ENCODE data around the gene DNALI1.
"Not testable (repeated sequence)": the region's sequence is repeated elsewhere in the genome, so short reads cannot be mapped to it uniquely, and the experiment has no call there.

DNALI1 gene
- 0 to 0.12 (median 0) reads per million in 4 donors for total RNA-seq

- DNase-seq, result peak in 2 of 5 donors; percentile 4 to 34
These were observed at the start of gene DNALI1 for GRCh38 chr1:37556712-37557196. Gene DNALI1, plus strand, starts transcription at chr1:37556940. Its CDS starts 55 bp downstream, at chr1:37556995.

DNA sequence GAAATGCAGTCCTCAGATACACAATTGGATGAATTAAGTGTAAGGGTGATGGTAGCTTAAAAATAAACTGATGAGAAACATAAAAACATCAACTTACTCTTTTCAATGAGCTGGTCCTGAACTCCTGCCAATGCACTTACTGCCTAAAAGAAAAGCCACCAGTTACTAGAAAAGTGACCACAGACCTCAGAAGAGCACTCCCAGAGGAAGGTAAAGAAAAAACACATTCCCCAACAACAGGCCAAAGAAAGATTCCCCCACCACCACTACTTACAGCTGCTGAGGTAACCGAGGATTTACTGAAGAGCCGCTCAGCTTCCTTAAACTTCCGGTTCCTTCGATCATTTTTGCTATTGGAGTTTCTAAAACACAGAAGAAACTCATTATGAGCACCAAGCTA lies 47.6 kb upstream of the DNALI1 start:
- DNase-seq, result no peak

GRCh38 chr1:37513795-37514349 lies 42.9 kb upstream of the DNALI1 start:
- peak; percentile 13 to 35 (median 30) for DNase-seq

- peak; percentile 74 to 87 (median 78) for DNase-seq
These were observed 42.2 kb upstream of the DNALI1 start, which contains the start of gene MEAF6 for GRCh38 chr1:37514350-37515184. Gene MEAF6, minus strand, starts transcription at chr1:37514766. Its CDS starts 20 bp downstream, at chr1:37514746.

- no peak for DNase-seq
These were observed 41.3 kb upstream of the DNALI1 start for GRCh38 chr1:37515185-37516034.

DNA sequence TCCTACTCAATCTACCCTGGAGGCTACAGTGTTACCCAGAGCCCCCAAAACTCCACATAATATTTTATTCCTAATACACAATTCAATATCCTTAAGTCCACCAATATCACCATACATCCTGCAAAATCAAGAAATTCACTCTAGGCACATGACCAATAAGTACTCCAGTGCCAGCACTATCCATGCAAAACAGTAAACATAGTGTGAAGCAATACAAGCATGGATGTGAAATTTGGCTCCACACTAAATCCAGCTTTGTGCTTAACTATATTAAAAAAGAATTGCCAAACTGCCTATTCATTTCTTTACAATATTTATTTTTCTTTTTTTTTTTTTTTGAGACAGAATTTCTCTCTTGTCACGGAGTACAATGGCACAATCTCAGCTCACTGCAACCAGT lies 39.2 kb upstream of the DNALI1 start:
- DNase-seq, result no peak

GRCh38 chr1:37518241-37518640 lies 38.5 kb upstream of the DNALI1 start:
- not testable (repeated sequence) for DNase-seq

GRCh38 chr1:37518929-37519328 lies 37.8 kb upstream of the DNALI1 start:
- peak in 4 of 5 donors; percentile 12 to 53 (median 20) for DNase-seq

DNA sequence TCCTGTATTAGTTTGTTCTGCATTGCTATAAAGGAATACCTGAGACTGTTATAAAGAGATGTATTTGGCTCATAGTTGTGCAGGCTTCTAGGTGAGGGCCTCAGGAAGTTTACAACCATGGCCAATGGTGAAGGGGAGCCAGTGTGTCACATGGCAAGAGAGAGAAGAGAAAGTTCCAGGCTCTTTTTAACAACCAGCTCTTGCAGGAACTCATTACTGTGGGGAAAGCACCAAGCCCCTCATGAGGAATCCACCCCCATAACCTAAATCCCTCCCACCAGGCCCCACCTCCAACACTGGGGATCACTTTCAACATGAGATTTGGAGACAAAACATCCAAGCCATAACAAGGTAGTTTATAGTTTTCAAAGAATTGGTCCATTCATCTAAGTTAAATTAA lies 37.1 kb upstream of the DNALI1 start:
- DNase-seq, result no peak

- not testable (repeated sequence) for DNase-seq
These were observed 26.9 kb upstream of the DNALI1 start for GRCh38 chr1:37529888-37530287.

DNA sequence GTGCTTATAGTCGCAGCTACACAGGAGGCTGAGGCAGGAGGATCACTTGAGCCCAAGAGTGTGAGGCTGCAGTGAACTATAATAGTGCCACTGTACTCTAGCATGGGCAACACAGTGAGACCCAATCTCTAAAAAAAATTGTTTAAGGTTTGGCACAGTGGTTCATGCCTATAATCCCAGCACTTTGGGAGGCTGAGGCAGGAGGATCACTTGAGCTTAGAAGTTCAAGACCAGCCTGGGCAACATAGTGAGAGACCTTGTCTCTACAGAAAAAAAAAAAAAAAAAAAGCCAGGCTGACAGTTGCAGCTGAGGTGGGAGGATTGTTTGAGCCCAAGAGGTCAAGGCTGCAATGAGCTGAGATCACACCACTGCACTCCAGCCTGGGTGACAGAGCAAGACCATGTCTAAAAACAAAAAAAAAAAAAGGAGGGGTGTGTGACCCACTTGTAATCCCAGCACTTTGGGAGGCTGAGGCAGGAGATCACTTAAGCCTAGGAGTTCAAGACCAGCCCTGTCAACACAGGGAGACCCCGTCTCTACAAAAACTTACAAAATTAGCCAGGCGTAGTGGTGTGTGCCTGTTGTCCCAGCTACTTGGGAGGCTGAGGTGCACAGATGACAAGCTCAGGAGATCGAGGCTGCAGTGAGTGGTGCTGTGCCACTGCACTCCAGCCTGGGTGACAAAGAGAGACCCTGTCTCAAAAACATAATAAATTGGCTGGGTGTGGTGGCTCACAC lies 24.2 kb upstream of the DNALI1 start:
- not testable (repeated sequence) for DNase-seq

GRCh38 chr1:37533317-37534093 lies 23.2 kb upstream of the DNALI1 start:
- DNase-seq, result no peak

DNA sequence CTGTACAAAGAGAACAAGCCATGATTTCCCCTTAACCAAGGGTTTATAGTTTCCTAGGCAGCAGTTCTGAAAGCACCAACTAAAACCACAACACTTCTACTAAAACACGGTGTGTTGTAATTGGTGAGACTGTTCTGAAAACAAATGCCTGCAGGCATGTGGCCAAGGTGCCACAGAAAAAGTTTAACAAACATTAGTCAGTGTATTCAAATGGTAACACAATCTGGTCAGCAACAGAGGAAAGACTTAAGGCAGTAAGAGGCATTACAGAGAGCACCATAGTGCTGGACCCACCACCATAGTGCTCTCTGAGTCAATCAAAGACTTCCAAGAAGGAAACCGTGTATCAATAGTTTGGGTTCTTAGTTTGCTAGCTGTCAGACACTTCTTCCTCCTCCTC lies 19.4 kb upstream of the DNALI1 start:
- DNase-seq, result peak in 1 of 5 donors; percentile 17

- DNase-seq, result not testable (repeated sequence)
These were observed 17.6 kb upstream of the DNALI1 start for GRCh38 chr1:37539154-37539553.

GRCh38 chr1:37540036-37540785 lies 16.5 kb upstream of the DNALI1 start:
- no peak for DNase-seq

- no peak for DNase-seq
These were observed 12.2 kb upstream of the DNALI1 start for GRCh38 chr1:37544530-37544929.

- no peak for DNase-seq
These were observed 11.7 kb upstream of the DNALI1 start for GRCh38 chr1:37545019-37545418.

GRCh38 chr1:37549341-37549740 lies 7.4 kb upstream of the DNALI1 start:
- no peak for DNase-seq

DNA sequence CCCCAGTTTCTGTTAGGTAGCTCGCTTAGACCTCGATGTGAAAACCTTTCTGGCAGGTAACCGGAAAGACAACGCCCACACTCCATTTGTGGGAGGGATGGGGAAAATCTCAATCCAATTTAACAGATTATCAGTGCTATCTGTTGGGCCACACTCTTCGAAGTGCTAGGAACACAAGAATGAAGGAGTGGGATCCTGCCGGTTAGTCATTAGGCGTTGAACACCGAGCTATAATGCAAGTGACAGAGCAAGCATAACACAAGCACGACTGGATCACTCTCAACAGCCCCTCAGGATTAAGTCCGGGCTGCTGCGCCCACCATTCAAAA lies 3.2 kb upstream of the DNALI1 start:
- DNase-seq, result no peak

DNA sequence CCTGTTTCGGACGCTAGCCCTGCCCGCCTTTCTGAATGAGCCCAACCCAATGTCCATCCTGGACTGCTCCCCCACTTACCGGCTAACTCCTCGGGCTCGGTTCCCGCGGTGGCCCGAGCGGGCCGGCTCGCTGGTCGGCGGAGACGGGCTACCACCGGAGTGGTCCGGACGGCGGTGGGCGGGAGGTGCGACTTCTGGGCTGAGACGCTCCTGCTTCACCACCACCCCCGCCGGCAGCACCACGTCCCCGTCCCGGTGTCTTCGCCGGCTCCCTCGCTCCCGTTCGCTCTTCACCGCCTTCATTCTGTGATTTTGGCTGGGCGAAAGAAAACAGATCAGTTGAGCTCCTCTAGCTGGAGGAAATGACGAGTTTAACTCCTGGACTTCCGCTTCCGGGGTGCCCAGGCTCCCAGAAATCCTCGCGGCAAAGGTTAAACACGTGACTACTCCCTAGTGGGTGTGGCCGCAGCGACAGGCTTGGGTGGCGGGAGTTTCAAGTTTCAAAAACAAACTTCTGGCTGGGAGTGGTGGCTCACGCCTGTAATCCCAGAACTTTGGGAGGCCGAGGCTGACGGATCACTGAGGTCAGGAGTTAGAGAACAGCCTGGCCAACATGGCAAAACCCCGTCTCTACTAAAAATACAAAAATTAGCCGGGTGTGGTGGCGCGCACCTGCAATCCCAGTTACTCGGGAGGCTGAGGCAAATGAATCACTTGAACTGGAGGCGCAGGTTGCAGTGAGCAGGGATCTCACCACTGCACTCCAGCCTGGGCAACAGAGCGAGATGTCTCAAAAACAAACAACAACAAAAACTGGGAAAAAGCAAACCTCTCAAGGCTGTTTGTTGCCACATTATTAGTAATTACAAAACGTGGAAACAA lies 2.6 kb upstream of the DNALI1 start, which contains the start of gene SNIP1:
Gene SNIP1 (minus strand): TSS at position 367 of the 882 bp plus-strand sequence. CDS start 64 bp downstream, at position 303.
- DNase-seq, result peak; percentile 77 to 93 (median 87)
